ENCODE data around the gene PDIA5. TPM values are rescaled to one million over a fixed set of nuclear protein-coding genes. Genes with fewer than 3 reads are reported as not detected.
A peak's percentile ranks its signal among the peaks of the same experiment; 100 is the strongest.

The PDIA5 gene
- total RNA-seq, 2 experiments from 2014 or later: 8.1 to 11.7 TPM

DNA sequence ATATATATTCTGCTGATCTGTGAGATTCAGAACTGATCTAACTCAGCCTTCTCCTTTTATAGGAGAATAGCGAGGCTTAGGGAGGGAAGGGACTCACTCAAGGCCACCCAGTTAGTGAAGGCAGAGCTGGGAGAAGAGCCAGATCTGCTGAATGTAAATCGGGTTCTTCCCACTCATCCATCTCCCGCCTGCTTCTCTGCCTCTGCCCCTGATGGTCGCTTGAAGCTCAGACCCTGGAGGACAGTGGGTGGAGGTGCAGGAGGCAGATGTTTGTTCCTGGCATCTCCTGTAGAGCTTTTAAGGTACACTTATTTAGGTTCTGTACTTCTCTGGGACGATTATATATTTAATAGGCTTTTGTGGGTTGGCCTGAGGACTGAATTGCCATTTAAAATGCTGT, 4.3 kb downstream of the PDIA5 start:
- H3K79me2 ChIP-seq (ENCODE audit: insufficient read depth, low read depth, low read length): peaks cover 11% of the 10 kb centered on the region; the same call in 1 of the 2 replicates
- H2AFZ ChIP-seq (ENCODE audit: low read length): no peak overlapping the region
- 0 out of 2 replicates have a peak, but pooled peaks cover 4% of the 10 kb centered on the region for H4K20me1 ChIP-seq (ENCODE audit: insufficient read depth, low read length)
- TF ChIP-seq, protein P1, sequence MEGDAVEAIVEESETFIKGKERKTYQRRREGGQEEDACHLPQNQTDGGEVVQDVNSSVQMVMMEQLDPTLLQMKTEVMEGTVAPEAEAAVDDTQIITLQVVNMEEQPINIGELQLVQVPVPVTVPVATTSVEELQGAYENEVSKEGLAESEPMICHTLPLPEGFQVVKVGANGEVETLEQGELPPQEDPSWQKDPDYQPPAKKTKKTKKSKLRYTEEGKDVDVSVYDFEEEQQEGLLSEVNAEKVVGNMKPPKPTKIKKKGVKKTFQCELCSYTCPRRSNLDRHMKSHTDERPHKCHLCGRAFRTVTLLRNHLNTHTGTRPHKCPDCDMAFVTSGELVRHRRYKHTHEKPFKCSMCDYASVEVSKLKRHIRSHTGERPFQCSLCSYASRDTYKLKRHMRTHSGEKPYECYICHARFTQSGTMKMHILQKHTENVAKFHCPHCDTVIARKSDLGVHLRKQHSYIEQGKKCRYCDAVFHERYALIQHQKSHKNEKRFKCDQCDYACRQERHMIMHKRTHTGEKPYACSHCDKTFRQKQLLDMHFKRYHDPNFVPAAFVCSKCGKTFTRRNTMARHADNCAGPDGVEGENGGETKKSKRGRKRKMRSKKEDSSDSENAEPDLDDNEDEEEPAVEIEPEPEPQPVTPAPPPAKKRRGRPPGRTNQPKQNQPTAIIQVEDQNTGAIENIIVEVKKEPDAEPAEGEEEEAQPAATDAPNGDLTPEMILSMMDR (conservative IDR thresholded peaks at IDR 0.05; ENCODE audit: low read length): no peak
- TF ChIP-seq EZH2phosphoT487 (IDR thresholded peaks at IDR 0.05; ENCODE audit: borderline replicate concordance, low read depth, low read length): no peak
- intact Hi-C loops (cut with micrococcal nuclease; ENCODE audit: unreplicated experiment): no loop called here
- H3K9me3 ChIP-seq (ENCODE audit: low read length): no peaks in the 10 kb centered on the region
- no TSS peak for BruUV-seq (replicated peaks)
- H3K9me2 ChIP-seq (ENCODE audit: insufficient read depth, low read length): no peaks in the 10 kb centered on the region
- DNase-seq (ENCODE audit: low spot score): peak; percentile 8
- no peak overlapping the region for H3K27ac ChIP-seq (ENCODE audit: low read depth, low read length, poor library complexity, severe bottlenecking)
- H3K36me3 ChIP-seq (ENCODE audit: insufficient read depth, low read length): no peaks in the 10 kb centered on the region
- H3K4me1 ChIP-seq (ENCODE audit: insufficient read depth, low read length, poor library complexity, severe bottlenecking): peaks cover 3% of the 10 kb centered on the region
- POLR2A ChIA-PET: no interaction called here
- CTCF ChIA-PET (ENCODE audit: unreplicated experiment): no interaction called here
- no peak overlapping the region for H3K4me2 ChIP-seq (ENCODE audit: low read length)
- no peak overlapping the region for H3K4me3 ChIP-seq (ENCODE audit: low read depth, low read length, poor library complexity, severe bottlenecking)

DNA sequence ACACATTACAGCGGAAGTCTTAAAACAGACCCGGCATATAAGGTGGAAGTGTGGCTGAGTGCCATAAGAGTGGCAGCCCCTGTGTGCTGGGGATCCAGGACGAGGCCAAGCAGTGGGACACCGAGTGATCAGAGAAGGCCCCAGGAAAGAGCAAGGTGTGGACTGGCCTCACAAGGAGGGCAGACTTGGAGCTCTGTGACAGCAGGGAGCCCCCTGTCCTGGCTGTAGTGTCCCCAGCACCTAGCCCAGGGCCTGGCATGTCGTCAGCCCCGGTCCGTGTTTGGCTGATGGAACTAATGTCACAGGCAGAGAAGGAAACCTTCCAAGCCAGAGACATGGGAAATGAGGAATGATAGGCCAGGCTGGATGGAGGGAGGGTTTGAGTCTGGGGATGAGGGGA, 4.8 kb downstream of the PDIA5 start:
- no peaks in the 10 kb centered on the region for H3K36me3 ChIP-seq (ENCODE audit: insufficient read depth, low read length)
- H3K4me2 ChIP-seq (ENCODE audit: low read length): no peak overlapping the region
- H2AFZ ChIP-seq (ENCODE audit: low read length): no peak overlapping the region
- no TSS peak for BruUV-seq (replicated peaks)
- H3K4me1 ChIP-seq (ENCODE audit: insufficient read depth, low read length, poor library complexity, severe bottlenecking): peaks cover 1% of the 10 kb centered on the region
- no peak for TF ChIP-seq EZH2phosphoT487 (IDR thresholded peaks at IDR 0.05; ENCODE audit: borderline replicate concordance, low read depth, low read length)
- TF ChIP-seq, protein P1 (conservative IDR thresholded peaks at IDR 0.05; ENCODE audit: low read length): no peak
- CTCF ChIA-PET (ENCODE audit: unreplicated experiment): no interaction called here
- H3K9me2 ChIP-seq (ENCODE audit: insufficient read depth, low read length): no peaks in the 10 kb centered on the region
- 0 out of 2 replicates have a peak, but pooled peaks cover 4% of the 10 kb centered on the region for H4K20me1 ChIP-seq (ENCODE audit: insufficient read depth, low read length)
- DNase-seq (ENCODE audit: low spot score): no peak
- H3K4me3 ChIP-seq (ENCODE audit: low read depth, low read length, poor library complexity, severe bottlenecking): no peak overlapping the region
- no peak overlapping the region for H3K27ac ChIP-seq (ENCODE audit: low read depth, low read length, poor library complexity, severe bottlenecking)
- POLR2A ChIA-PET: interaction anchor here (0.6 kb wide), 1 partner anchor 37 kb away, joined by 4 read pairs; no protein-coding TSS in a partner anchor
- peaks cover 11% of the 10 kb centered on the region; the same call in 1 of the 2 replicates for H3K79me2 ChIP-seq (ENCODE audit: insufficient read depth, low read depth, low read length)
- intact Hi-C loops (cut with micrococcal nuclease; ENCODE audit: unreplicated experiment): no loop called here
- H3K9me3 ChIP-seq (ENCODE audit: low read length): no peaks in the 10 kb centered on the region

DNA sequence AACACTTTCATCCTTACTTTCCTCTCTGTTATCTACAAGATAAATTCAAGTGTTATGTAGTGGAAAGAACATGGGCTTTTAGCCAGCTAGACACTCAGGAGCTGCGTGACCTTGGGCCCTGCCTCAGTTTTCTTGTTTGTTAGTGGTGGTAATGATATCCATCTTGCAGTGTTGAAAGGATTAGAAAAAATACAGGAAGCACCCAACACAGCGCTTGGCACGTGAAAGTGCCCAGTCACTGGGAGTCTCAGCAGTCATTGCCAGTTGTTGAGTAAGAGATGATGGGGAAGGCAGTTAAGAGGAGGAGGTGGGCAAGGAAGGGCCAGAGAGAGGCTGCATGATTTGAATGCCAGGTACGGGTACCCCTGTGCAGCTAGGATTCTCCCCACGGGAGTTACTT, 5.3 kb downstream of the PDIA5 start:
- no peaks in the 10 kb centered on the region for H3K9me3 ChIP-seq (ENCODE audit: low read length)
- TF ChIP-seq, protein P1 (conservative IDR thresholded peaks at IDR 0.05; ENCODE audit: low read length): no peak
- no peak for TF ChIP-seq EZH2phosphoT487 (IDR thresholded peaks at IDR 0.05; ENCODE audit: borderline replicate concordance, low read depth, low read length)
- H3K4me1 ChIP-seq (ENCODE audit: insufficient read depth, low read length, poor library complexity, severe bottlenecking): no peaks in the 10 kb centered on the region
- H3K4me3 ChIP-seq (ENCODE audit: low read depth, low read length, poor library complexity, severe bottlenecking): no peak overlapping the region
- H3K27ac ChIP-seq (ENCODE audit: low read depth, low read length, poor library complexity, severe bottlenecking): no peak overlapping the region
- H4K20me1 ChIP-seq (ENCODE audit: insufficient read depth, low read length): 0 out of 2 replicates have a peak, but pooled peaks cover 4% of the 10 kb centered on the region
- intact Hi-C loops (cut with micrococcal nuclease; ENCODE audit: unreplicated experiment): no loop called here
- H3K36me3 ChIP-seq (ENCODE audit: insufficient read depth, low read length): no peaks in the 10 kb centered on the region
- H3K9me2 ChIP-seq (ENCODE audit: insufficient read depth, low read length): no peaks in the 10 kb centered on the region
- H3K4me2 ChIP-seq (ENCODE audit: low read length): no peak overlapping the region
- ChIA-PET CTCF (ENCODE audit: unreplicated experiment) (no interaction called here), POLR2A (interaction anchor here (0.6 kb wide), 1 partner anchor 37 kb away, joined by 4 read pairs; no protein-coding TSS in a partner anchor)
- peaks cover 11% of the 10 kb centered on the region; the same call in 1 of the 2 replicates for H3K79me2 ChIP-seq (ENCODE audit: insufficient read depth, low read depth, low read length)
- no TSS peak for BruUV-seq (replicated peaks)
- no peak for DNase-seq (ENCODE audit: low spot score)
- H2AFZ ChIP-seq (ENCODE audit: low read length): no peak overlapping the region
